ENCODE measurements around the gene UBAP2L.
"Not testable (repeated sequence)": the region's sequence is repeated elsewhere in the genome, so short reads cannot be mapped to it uniquely, and the experiment has no call there.

UBAP2L gene

DNA sequence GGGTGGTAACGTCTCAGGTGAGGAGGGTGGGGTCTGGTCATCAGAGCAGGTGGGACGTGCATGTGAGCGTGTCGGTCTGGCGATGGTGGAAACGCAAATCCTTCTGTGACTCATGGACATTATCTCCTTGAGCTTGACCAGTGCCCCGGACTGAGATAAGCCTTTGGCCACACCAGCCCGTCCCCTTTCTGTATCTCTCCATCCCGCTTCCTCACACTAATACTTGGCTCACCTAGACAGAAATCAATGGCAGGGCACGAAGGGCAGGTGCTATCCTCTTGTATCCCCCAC lies 92.3 kb downstream of the UBAP2L start:
- no peak for DNase-seq

DNA sequence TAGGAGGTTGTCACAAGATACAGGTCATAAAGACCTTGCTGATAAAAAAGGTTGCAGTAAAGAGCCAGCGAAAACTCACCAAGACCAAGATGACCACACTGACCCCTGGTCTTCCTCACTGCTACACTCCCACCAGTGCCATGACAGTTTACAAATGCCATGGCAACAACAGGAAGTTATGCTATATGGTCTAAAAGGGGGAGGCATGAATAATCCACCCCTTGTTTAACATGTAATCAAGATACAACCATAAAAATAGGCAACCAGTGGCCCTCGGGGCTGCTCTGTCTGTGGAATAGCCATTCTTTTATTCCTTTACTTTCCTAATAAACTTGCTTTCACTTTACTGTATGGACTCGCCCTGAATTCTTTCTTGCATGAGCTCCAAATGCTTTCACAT lies 93.5 kb downstream of the UBAP2L start:
- DNase-seq: not testable (repeated sequence)

DNA sequence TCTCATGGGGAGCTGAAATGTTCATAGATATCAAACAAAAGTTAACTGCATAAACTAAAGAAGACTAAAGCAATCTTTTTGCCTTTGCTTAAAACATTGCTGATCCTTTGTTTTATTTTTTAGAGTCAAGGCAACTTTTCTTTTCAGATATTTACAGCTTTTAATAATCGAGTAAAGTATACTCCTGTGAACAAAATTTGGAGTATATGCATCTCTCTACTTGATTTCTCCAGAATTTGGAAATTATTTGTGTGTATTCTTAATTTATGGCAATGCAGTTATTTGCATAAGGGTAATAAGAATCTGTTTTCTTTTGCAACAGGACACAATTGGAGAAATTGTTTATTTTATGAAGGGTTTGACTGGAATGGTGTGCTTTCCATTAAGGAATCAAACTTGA lies 95.9 kb downstream of the UBAP2L start:
- DNase-seq: no peak

GRCh38 chr1:154318386-154318785 lies 97.6 kb downstream of the UBAP2L start:
- no peak for DNase-seq
